HepG2 (cell line): ENCODE measurements around the gene NELFB. TPM values are rescaled to one million over a fixed set of nuclear protein-coding genes. Genes with fewer than 3 reads are reported as not detected.

Experiments
- BRD4 ChIP-seq: sonication (generic); formaldehyde crosslinking; IDR thresholded peaks from 2 replicates; pipeline ENCODE4 v1.4.0; 2020; ENCODE audit warnings: missing genetic modification reagents
- GTF3A ChIP-seq: sonication (generic); formaldehyde crosslinking; conservative IDR thresholded peaks from 2 replicates; pipeline ENCODE4 v1.4.0; 2020; ENCODE audit warnings: mild to moderate bottlenecking, missing genetic modification reagents
- HES4 ChIP-seq: sonication (generic); formaldehyde crosslinking; IDR thresholded peaks from 2 replicates; pipeline ENCODE4 v1.9.0; 2021; ENCODE audit warnings: mild to moderate bottlenecking, missing genetic modification reagents, borderline replicate concordance
- IRF2 ChIP-seq: IDR thresholded peaks from 2 replicates; pipeline ENCODE4 v1.6.1; 2018; ENCODE audit warnings: missing genetic modification reagents, missing compliant biosample characterization
- KAT8 ChIP-seq: IDR thresholded peaks from 2 replicates; pipeline ENCODE4 v1.6.1; 2016; ENCODE audit warnings: missing genetic modification reagents, missing compliant biosample characterization
- KDM1A ChIP-seq: IDR thresholded peaks from 2 replicates; pipeline ENCODE4 v1.6.1; 2016; ENCODE audit warnings: missing compliant biosample characterization
- KDM5B ChIP-seq: sonication (generic); formaldehyde crosslinking; IDR thresholded peaks from 2 replicates; pipeline ENCODE4 v1.4.0; 2020; ENCODE audit warnings: missing genetic modification reagents, mild to moderate bottlenecking, borderline replicate concordance
- MEIS1 ChIP-seq: sonication (generic); formaldehyde crosslinking; IDR thresholded peaks from 2 replicates; pipeline ENCODE4 v1.9.0; 2021; ENCODE audit warnings: mild to moderate bottlenecking, missing genetic modification reagents, moderate library complexity, borderline replicate concordance
- MXD4 ChIP-seq: IDR thresholded peaks from 2 replicates; pipeline ENCODE4 v1.6.1; 2016; ENCODE audit warnings: mild to moderate bottlenecking, missing biosample characterization, missing genetic modification reagents
- REPIN1 ChIP-seq: sonication (generic); formaldehyde crosslinking; IDR thresholded peaks from 2 replicates; pipeline ENCODE4 v1.8.0; 2022; ENCODE audit warnings: missing genetic modification reagents, low read depth, mild to moderate bottlenecking, borderline replicate concordance
- SALL2 ChIP-seq: sonication (generic); formaldehyde crosslinking; IDR thresholded peaks from 2 replicates; pipeline ENCODE4 v1.8.1; 2023; ENCODE audit warnings: mild to moderate bottlenecking, missing genetic modification reagents, inconsistent platforms
- TBP ChIP-seq: sonication (generic); formaldehyde crosslinking; IDR thresholded peaks from 2 replicates; pipeline ENCODE4 v1.5.0; 2020; ENCODE audit warnings: missing genetic modification reagents
- TBX3 ChIP-seq: fragments of 450-650 bp; IDR thresholded peaks from 2 replicates; pipeline ENCODE4 v1.6.1; 2017; ENCODE audit warnings: antibody characterized with exemption, mild to moderate bottlenecking, inconsistent platforms, borderline replicate concordance
- ZBTB7B ChIP-seq: sonication (generic); formaldehyde crosslinking; IDR thresholded peaks from 2 replicates; pipeline ENCODE4 v1.4.0; 2020; ENCODE audit warnings: missing genetic modification reagents
- ZFP90 ChIP-seq: sonication (generic); formaldehyde crosslinking; IDR thresholded peaks from 2 replicates; pipeline ENCODE4 v1.8.0; 2022; ENCODE audit warnings: missing genetic modification reagents, mild to moderate bottlenecking, inconsistent platforms, borderline replicate concordance
- ZNF24 ChIP-seq: fragments of 450-650 bp; IDR thresholded peaks from 2 replicates; pipeline ENCODE4 v1.6.1; 2017; ENCODE audit warnings: antibody characterized with exemption, mild to moderate bottlenecking
- ZNF33A ChIP-seq: sonication (generic); formaldehyde crosslinking; IDR thresholded peaks from 2 replicates; pipeline ENCODE4 v1.5.1; 2020; ENCODE audit warnings: missing genetic modification reagents, mild to moderate bottlenecking, moderate library complexity, borderline replicate concordance
- ZNF619 ChIP-seq: sonication (generic); formaldehyde crosslinking; IDR thresholded peaks from 2 replicates; pipeline ENCODE4 v1.4.0; 2020; ENCODE audit warnings: mild to moderate bottlenecking, missing genetic modification reagents
- polyA plus RNA-seq, 8 experiments: library from polyadenylated mRNA; depleted of rRNA in 3 of 8; stranded (reverse) in 7 of 8; unstranded in 1 of 8; fragments of >200 nt; fragmentation: Illumina TruSeq in 4 of 8; extraction: Trizol in 4 of 8; gene quantifications; 2 replicates each; pipeline versions ENCODE4 v1.2.1 to v1.2.3, GENCODE V29; 2011 to 2016; ENCODE audit warnings: low read depth in 4 of 8, missing spikeins in 1 of 8, mixed read lengths in 1 of 8; ENCODE audit not compliant: insufficient read depth in 1 of 8
- total RNA-seq, 5 experiments: library from RNA; depleted of rRNA; stranded (reverse); fragments of >200 nt; fragmentation: Illumina TruSeq; extraction: Trizol; gene quantifications; 2 replicates each; pipeline ENCODE4 v1.2.3, GENCODE V29; 2016; ENCODE audit warnings: low read depth in 1 of 5
- TF ChIP-seq, protein P1 (sequence below): sonication (generic); formaldehyde crosslinking; IDR thresholded peaks from 2 replicates; pipeline ENCODE4 v1.4.0; 2020; ENCODE audit warnings: missing genetic modification reagents, borderline replicate concordance
- TF ChIP-seq, protein P2 (sequence below): sonication (generic); formaldehyde crosslinking; IDR thresholded peaks from 2 replicates; pipeline ENCODE4 v1.5.1; 2020; ENCODE audit warnings: missing genetic modification reagents, mild to moderate bottlenecking, borderline replicate concordance
- TF ChIP-seq, protein P3 (sequence below), 2 experiments: sonication (generic) in 1 of 2; formaldehyde crosslinking in 1 of 2; IDR thresholded peaks; 2 replicates each; pipeline versions ENCODE4 v1.5.1 to v1.6.1; 2011 to 2020; ENCODE audit warnings: borderline replicate concordance in 1 of 2, low read depth in 1 of 2, low read length in 1 of 2, mild to moderate bottlenecking in 1 of 2, missing genetic modification reagents in 1 of 2, moderate library complexity in 1 of 2
- TF ChIP-seq, protein P4 (sequence below): fragments of 450-650 bp; IDR thresholded peaks from 2 replicates; pipeline ENCODE4 v1.6.1; 2017

Gene NELFB
- total and polyA plus RNA-seq, 2 of the 13 experiments (the other 11 are each of a cell fraction or from before 2014, with no cell fraction given) = 26.5 to 45.8 TPM

DNA sequence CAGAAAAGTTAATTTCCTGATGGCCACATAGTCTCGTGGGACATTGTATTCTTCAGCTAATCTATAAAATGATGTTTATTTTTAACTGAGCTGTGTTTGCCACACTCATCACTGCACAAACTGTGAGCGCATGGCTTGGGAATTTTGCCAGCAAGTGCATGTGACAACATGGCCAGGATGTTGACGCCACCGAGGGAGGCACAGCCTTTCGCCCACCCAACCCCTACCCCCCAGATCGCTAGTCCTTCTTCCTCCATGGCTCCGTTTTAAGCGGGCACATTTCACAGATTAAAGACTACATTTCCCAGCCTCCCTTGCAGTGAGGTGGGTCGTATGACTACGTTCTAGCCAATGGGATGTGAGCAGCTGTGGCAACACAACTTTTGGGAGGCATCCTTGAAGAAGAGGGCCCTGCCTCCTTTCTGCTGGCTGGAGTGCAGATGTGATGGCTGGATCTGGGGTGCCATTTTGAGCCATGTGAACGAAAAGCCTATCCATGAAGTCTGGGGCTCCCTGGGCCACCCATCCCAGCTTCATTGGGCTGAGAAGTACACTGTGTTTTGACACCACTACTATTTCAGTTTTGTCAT is 39.1 kb downstream of the NELFB start (continued):
- no peak for TF ChIP-seq ZFP90
- no peak for TF ChIP-seq KDM5B (CRISPR knock-in tag)
- TF ChIP-seq GTF3A (CRISPR knock-in tag) = no peak
- TF ChIP-seq KAT8 (CRISPR knock-in tag) = peak; percentile 42; the same call in 1 of the 2 replicates
- TF ChIP-seq ZBTB7B (CRISPR knock-in tag) = peak; percentile 45; the same call in 1 of the 2 replicates
- TF ChIP-seq KDM1A = peak; percentile 74; the same call in 1 of the 2 replicates
- no peak for TF ChIP-seq MXD4 (CRISPR knock-in tag)
- no peak for TF ChIP-seq BRD4 (CRISPR knock-in tag)
- TF ChIP-seq, protein P1, sequence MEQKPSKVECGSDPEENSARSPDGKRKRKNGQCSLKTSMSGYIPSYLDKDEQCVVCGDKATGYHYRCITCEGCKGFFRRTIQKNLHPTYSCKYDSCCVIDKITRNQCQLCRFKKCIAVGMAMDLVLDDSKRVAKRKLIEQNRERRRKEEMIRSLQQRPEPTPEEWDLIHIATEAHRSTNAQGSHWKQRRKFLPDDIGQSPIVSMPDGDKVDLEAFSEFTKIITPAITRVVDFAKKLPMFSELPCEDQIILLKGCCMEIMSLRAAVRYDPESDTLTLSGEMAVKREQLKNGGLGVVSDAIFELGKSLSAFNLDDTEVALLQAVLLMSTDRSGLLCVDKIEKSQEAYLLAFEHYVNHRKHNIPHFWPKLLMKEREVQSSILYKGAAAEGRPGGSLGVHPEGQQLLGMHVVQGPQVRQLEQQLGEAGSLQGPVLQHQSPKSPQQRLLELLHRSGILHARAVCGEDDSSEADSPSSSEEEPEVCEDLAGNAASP = no peak
- TF ChIP-seq REPIN1 = peak; percentile 36; the same call in 1 of the 2 replicates
- TF ChIP-seq, protein P2, sequence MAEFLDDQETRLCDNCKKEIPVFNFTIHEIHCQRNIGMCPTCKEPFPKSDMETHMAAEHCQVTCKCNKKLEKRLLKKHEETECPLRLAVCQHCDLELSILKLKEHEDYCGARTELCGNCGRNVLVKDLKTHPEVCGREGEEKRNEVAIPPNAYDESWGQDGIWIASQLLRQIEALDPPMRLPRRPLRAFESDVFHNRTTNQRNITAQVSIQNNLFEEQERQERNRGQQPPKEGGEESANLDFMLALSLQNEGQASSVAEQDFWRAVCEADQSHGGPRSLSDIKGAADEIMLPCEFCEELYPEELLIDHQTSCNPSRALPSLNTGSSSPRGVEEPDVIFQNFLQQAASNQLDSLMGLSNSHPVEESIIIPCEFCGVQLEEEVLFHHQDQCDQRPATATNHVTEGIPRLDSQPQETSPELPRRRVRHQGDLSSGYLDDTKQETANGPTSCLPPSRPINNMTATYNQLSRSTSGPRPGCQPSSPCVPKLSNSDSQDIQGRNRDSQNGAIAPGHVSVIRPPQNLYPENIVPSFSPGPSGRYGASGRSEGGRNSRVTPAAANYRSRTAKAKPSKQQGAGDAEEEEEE (CRISPR knock-in tag) = no peak
- peak; percentile 65; the same call in 1 of the 2 replicates for TF ChIP-seq IRF2 (CRISPR knock-in tag)
- TF ChIP-seq ZNF33A (CRISPR knock-in tag) = no peak
- TF ChIP-seq HES4 (CRISPR knock-in tag) = no peak
- 0 out of 2 replicates have a peak, but pooled peaks have one; percentile 19 for TF ChIP-seq SALL2
- no peak for TF ChIP-seq TBX3
- TF ChIP-seq, protein P3, sequence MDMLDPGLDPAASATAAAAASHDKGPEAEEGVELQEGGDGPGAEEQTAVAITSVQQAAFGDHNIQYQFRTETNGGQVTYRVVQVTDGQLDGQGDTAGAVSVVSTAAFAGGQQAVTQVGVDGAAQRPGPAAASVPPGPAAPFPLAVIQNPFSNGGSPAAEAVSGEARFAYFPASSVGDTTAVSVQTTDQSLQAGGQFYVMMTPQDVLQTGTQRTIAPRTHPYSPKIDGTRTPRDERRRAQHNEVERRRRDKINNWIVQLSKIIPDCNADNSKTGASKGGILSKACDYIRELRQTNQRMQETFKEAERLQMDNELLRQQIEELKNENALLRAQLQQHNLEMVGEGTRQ (IDR thresholded peaks at IDR 0.05; ENCODE audit: low read depth, low read length) = peak; percentile 49
- TF ChIP-seq, protein P3 (CRISPR knock-in tag; IDR thresholded peaks at IDR 0.05; ENCODE audit: borderline replicate concordance) = peak; percentile 84; the same call in 1 of the 2 replicates
- TF ChIP-seq, protein P4, sequence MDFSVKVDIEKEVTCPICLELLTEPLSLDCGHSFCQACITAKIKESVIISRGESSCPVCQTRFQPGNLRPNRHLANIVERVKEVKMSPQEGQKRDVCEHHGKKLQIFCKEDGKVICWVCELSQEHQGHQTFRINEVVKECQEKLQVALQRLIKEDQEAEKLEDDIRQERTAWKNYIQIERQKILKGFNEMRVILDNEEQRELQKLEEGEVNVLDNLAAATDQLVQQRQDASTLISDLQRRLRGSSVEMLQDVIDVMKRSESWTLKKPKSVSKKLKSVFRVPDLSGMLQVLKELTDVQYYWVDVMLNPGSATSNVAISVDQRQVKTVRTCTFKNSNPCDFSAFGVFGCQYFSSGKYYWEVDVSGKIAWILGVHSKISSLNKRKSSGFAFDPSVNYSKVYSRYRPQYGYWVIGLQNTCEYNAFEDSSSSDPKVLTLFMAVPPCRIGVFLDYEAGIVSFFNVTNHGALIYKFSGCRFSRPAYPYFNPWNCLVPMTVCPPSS = no peak
- TF ChIP-seq ZNF619 = 0 out of 2 replicates have a peak, but pooled peaks have one; percentile 59
- no peak for TF ChIP-seq ZNF24
- no peak for TF ChIP-seq MEIS1
- TF ChIP-seq TBP (CRISPR knock-in tag) = no peak
